DND-41 (cell line): Measurements from ENCODE around the gene PTPRK.

Experiments
- CTCF ChIP-seq: IDR thresholded peaks from 2 replicates; pipeline ENCODE4 v1.5.1; 2012; ENCODE audit warnings: borderline replicate concordance, low read length, moderate library complexity, mild to moderate bottlenecking; ENCODE audit not compliant: poor library complexity, severe bottlenecking; ENCODE audit errors: extremely low read depth
- EZH2 ChIP-seq: IDR thresholded peaks from 3 replicates; pipeline ENCODE4 v1.6.1; 2012; ENCODE audit warnings: borderline replicate concordance, low read depth, mild to moderate bottlenecking, moderate library complexity, low read length, inconsistent platforms; ENCODE audit not compliant: severe bottlenecking

- TF ChIP-seq CTCF (no peak), EZH2 (no peak)
Measured at GRCh38 chr6:128365520-128366160, 154.8 kb downstream of the PTPRK start.
